ENCODE data around the gene SCAND1.

DNA sequence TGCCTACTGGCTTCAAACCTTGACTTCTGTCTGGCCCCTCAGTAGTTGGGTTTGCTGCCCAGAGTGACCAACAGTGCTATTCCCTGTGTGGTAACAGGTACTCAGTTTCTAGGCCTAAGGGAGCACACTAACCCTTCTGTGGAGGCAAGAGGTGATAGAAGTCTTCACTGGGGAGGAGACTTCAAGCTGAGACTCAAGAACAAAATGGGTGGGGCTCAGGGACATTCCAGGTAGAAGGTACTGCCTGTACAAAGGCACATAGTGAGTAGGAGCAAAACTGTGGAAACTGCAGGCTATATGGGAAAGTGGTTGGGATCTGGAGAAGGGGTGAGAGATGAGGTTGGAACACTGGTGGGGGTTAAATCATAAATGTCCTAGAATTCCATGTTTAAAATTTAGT is 2.3 kb upstream of the SCAND1 start:
- TF ChIP-seq, protein P1, sequence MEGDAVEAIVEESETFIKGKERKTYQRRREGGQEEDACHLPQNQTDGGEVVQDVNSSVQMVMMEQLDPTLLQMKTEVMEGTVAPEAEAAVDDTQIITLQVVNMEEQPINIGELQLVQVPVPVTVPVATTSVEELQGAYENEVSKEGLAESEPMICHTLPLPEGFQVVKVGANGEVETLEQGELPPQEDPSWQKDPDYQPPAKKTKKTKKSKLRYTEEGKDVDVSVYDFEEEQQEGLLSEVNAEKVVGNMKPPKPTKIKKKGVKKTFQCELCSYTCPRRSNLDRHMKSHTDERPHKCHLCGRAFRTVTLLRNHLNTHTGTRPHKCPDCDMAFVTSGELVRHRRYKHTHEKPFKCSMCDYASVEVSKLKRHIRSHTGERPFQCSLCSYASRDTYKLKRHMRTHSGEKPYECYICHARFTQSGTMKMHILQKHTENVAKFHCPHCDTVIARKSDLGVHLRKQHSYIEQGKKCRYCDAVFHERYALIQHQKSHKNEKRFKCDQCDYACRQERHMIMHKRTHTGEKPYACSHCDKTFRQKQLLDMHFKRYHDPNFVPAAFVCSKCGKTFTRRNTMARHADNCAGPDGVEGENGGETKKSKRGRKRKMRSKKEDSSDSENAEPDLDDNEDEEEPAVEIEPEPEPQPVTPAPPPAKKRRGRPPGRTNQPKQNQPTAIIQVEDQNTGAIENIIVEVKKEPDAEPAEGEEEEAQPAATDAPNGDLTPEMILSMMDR (conservative IDR thresholded peaks at IDR 0.05; ENCODE audit: low read depth, low read length), result no peak
- TF ChIP-seq EZH2 (IDR thresholded peaks at IDR 0.05; ENCODE audit: borderline replicate concordance, low read depth, low read length, poor library complexity, severe bottlenecking), result no peak

All from A673 (cell line).